GM12865 (cell line): Measurements from ENCODE around the gene SYNJ2.
A peak's percentile ranks its signal among the peaks of the same experiment; 100 is the strongest.

Experiments used
- DNase-seq: peaks from one replicate; pipeline ENCODE4 v3.0.0; 2010; ENCODE audit warnings: low read depth
- H3K4me3 ChIP-seq: 2 replicates; pipeline ENCODE4 v1.5.1; 2011; ENCODE audit warnings: mild to moderate bottlenecking, low read depth, low read length, control low read depth
- CTCF ChIP-seq: IDR thresholded peaks from 2 replicates; pipeline ENCODE4 v1.5.1; 2011; ENCODE audit warnings: low read length, control low read depth, low read depth, inconsistent platforms; ENCODE audit not compliant: insufficient read depth; ENCODE audit errors: missing control alignments

Gene SYNJ2

GRCh38 chr6:158122048-158122447 lies 140.4 kb downstream of the SYNJ2 start:
- no peak for TF ChIP-seq CTCF
- no peak overlapping the region for H3K4me3 ChIP-seq
- no peak for DNase-seq

- no peak overlapping the region for H3K4me3 ChIP-seq
- TF ChIP-seq CTCF, result no peak
- DNase-seq, result no peak
Measured at GRCh38 chr6:158124288-158124687, 142.6 kb downstream of the SYNJ2 start.

- DNase-seq, result no peak
- TF ChIP-seq CTCF, result no peak
- H3K4me3 ChIP-seq, result no peak overlapping the region
Measured at GRCh38 chr6:158125271-158125670, 143.6 kb downstream of the SYNJ2 start.

- TF ChIP-seq CTCF, result peak; percentile 44
- H3K4me3 ChIP-seq, result no peak overlapping the region
- DNase-seq, result peak; percentile 41
Measured at GRCh38 chr6:158131926-158132325, 150.3 kb downstream of the SYNJ2 start.

GRCh38 chr6:158142789-158143188 lies 161.1 kb downstream of the SYNJ2 start:
- no peak for DNase-seq
- TF ChIP-seq CTCF, result no peak
- H3K4me3 ChIP-seq, result no peak overlapping the region

- no peak overlapping the region for H3K4me3 ChIP-seq
- DNase-seq, result peak; percentile 11
- peak; percentile 33 for TF ChIP-seq CTCF
Measured at GRCh38 chr6:158143700-158144099, 162.0 kb downstream of the SYNJ2 start.
